ENCODE measurements around the gene NRG4.

The NRG4 gene

GRCh38 chr15:75895731-75896130 lies 116.5 kb downstream of the NRG4 start:
- Histone ChIP-seq H3K36me3 (ENCODE audit: insufficient read depth, low read length) (peaks cover 78% of the 10 kb centered on the region), H3F3A (ENCODE audit: low read depth) (no peaks in the 10 kb centered on the region), H2AFZ (ENCODE audit: low read length) (no peak overlapping the region), H3K9ac (ENCODE audit: low read depth, low read length, poor library complexity, severe bottlenecking) (no peak overlapping the region), H3K4me1 (ENCODE audit: insufficient read depth, low read length, poor library complexity, severe bottlenecking) (no peaks in the 10 kb centered on the region), H3K9me2 (replicated peaks; ENCODE audit: low read depth, low read length) (no peaks in the 10 kb centered on the region), H3K4me2 (ENCODE audit: low read depth, low read length, poor library complexity, severe bottlenecking) (no peak overlapping the region), H4K20me1 (ENCODE audit: insufficient read depth, low read length, poor library complexity, severe bottlenecking) (peaks cover 3% of the 10 kb centered on the region), H3K9me3 (ENCODE audit: insufficient read depth, low read depth, low read length) (no peaks in the 10 kb centered on the region), H3K79me2 (ENCODE audit: insufficient read depth, low read length) (no peaks in the 10 kb centered on the region), H3K27me3 (ENCODE audit: insufficient read depth, low read length, poor library complexity, severe bottlenecking) (no peaks in the 10 kb centered on the region), H3K4me3 (ENCODE audit: low read length, poor library complexity, severe bottlenecking) (no peak overlapping the region)
- TF ChIP-seq EZH2phosphoT487 (IDR thresholded peaks at IDR 0.05; ENCODE audit: borderline replicate concordance) (no peak), CTCF (conservative IDR thresholded peaks at IDR 0.05; ENCODE audit: low read length) (no peak)

GRCh38 chr15:75891895-75892294 lies 120.3 kb downstream of the NRG4 start:
- Histone ChIP-seq H3K4me3 (ENCODE audit: low read length, poor library complexity, severe bottlenecking) (no peak overlapping the region), H3K9me3 (ENCODE audit: insufficient read depth, low read depth, low read length) (no peaks in the 10 kb centered on the region), H3K9me2 (replicated peaks; ENCODE audit: low read depth, low read length) (no peaks in the 10 kb centered on the region), H2AFZ (ENCODE audit: low read length) (no peak overlapping the region), H3K9ac (ENCODE audit: low read depth, low read length, poor library complexity, severe bottlenecking) (no peak overlapping the region), H3K4me1 (ENCODE audit: insufficient read depth, low read length, poor library complexity, severe bottlenecking) (no peaks in the 10 kb centered on the region), H3K36me3 (ENCODE audit: insufficient read depth, low read length) (peaks cover 84% of the 10 kb centered on the region), H3F3A (ENCODE audit: low read depth) (no peaks in the 10 kb centered on the region), H3K4me2 (ENCODE audit: low read depth, low read length, poor library complexity, severe bottlenecking) (no peak overlapping the region), H3K79me2 (ENCODE audit: insufficient read depth, low read length) (no peaks in the 10 kb centered on the region), H3K27me3 (ENCODE audit: insufficient read depth, low read length, poor library complexity, severe bottlenecking) (no peaks in the 10 kb centered on the region), H4K20me1 (ENCODE audit: insufficient read depth, low read length, poor library complexity, severe bottlenecking) (peaks cover 3% of the 10 kb centered on the region)
- no peak for TF ChIP-seq EZH2phosphoT487 (IDR thresholded peaks at IDR 0.05; ENCODE audit: borderline replicate concordance)
- TF ChIP-seq CTCF (conservative IDR thresholded peaks at IDR 0.05; ENCODE audit: low read length), result no peak
